ENCODE results near the gene ATP11C.

DNA sequence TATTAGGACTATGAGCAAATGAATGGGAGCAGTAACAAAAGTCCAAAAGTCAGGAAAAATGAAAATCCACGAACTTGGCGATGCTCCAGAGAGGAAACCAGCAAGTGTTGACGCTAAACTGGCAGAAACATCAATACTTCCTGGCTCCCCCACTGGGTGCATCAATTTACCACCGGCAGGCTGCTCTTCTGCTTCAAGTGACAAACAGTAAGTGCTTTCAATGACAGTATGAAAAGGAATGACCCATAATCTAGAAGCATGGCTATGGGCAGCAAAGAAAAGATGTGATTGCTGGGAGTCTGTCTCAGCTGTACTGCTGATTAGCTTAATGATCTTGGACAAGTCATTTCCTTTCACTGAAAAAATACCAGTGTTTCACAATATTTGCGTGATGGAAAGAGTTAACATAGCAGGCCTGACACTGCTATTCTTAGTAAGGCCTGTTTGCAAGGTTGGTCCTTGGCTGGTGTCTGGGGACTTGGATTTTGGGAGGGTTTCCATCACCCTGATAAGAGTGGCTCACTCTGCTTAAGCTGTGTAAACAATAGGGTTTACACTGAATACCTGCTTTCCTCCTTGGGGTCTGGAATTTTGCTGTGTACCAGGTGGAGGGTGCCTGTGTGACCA lies 8.7 kb downstream of the ATP11C start:
- no peak for TF ChIP-seq CTCF (IDR thresholded peaks at IDR 0.05; ENCODE audit: insufficient read depth, low read length)
- no peak for TF ChIP-seq POLR2AphosphoS5 (IDR thresholded peaks at IDR 0.05; ENCODE audit: low read depth)

All from HL-60 (cell line).